Lower leg skin (tissue), 4 donors: ENCODE measurements around the gene CBR4. TPM values are rescaled to one million over a fixed set of nuclear protein-coding genes. Genes with fewer than 3 reads are reported as not detected.

Experiments used
- DNase-seq, 2 donors: peaks; one replicate each; pipeline ENCODE4 v3.0.0-alpha.2; 2019; ENCODE audit warnings: low spot score in 2 of 2
- H3K4me3 ChIP-seq: fragments of 200-600 bp; sonication (generic); 2 replicates; pipeline ENCODE4 v1.5.1; 2017; ENCODE audit warnings: mild to moderate bottlenecking, low read depth; ENCODE audit not compliant: poor library complexity, severe bottlenecking
- CTCF ChIP-seq, 3 donors: fragments of 450-650 bp; IDR thresholded peaks; one replicate each; pipeline ENCODE4 v1.5.1; 2016; ENCODE audit warnings: antibody characterized with exemption in 3 of 3, mild to moderate bottlenecking in 3 of 3, moderate library complexity in 2 of 3
- POLR2A ChIP-seq, 2 donors: fragments of 450-650 bp; IDR thresholded peaks; one replicate each; pipeline ENCODE4 v1.6.1; 2016 to 2017; ENCODE audit warnings: antibody characterized with exemption in 2 of 2, mild to moderate bottlenecking in 1 of 2, moderate library complexity in 1 of 2
- WGBS, 2 donors: methylation state at CpG; one replicate each; pipeline ENCODE4 v1.1.5; 2018; 5-methylcytosine and 5-hydroxymethylcytosine counted together
- intact Hi-C: fragments of 100-400 bp; cut with DNase I; formaldehyde crosslinking; loops from one replicate; pipeline ENCODE4 v1.15.0; 2023; ENCODE audit warnings: low total_unique reads
- total RNA-seq, 4 donors: library from RNA; depleted of rRNA; stranded (reverse); fragments of >200 nt; gene quantifications; one replicate each; pipeline ENCODE4 v1.1.0, GENCODE V29; 2016

Gene CBR4
- total RNA-seq, 4 donors from 2014 or later = 13.7 to 37.2 (median 18.8) TPM

- H3K4me3 ChIP-seq = no peak overlapping the region
- WGBS, 2 donors = 80 to 85% methylated on average over 2 of the region's 2 CpGs
- DNase-seq = no peak
- TF ChIP-seq CTCF (IDR thresholded peaks at IDR 0.05) = no peak
- intact Hi-C loops = no loop called here
Measured at GRCh38 chr4:168945291-168945690, 64.8 kb downstream of the CBR4 start.

- DNase-seq = no peak
- intact Hi-C loops = no loop called here
- H3K4me3 ChIP-seq = no peak overlapping the region
- WGBS, 2 donors = 88 to 93% methylated on average over 3 of the region's 3 CpGs
- no peak for TF ChIP-seq POLR2A (IDR thresholded peaks at IDR 0.05)
- TF ChIP-seq CTCF (IDR thresholded peaks at IDR 0.05) = no peak
Measured at GRCh38 chr4:168942985-168943384, 67.1 kb downstream of the CBR4 start.
